IPS-18a (cell line): ENCODE results near the gene PLET1.
"Not testable (repeated sequence)": the region's sequence is repeated elsewhere in the genome, so short reads cannot be mapped to it uniquely, and the experiment has no call there.

ENCODE experiments used
- H3K27ac ChIP-seq: one replicate; pipeline ENCODE4 v1.5.1; 2013; ENCODE audit warnings: low read length
- H3K27me3 ChIP-seq: one replicate; pipeline ENCODE4 v1.6.1; 2013; ENCODE audit warnings: mild to moderate bottlenecking, low read length; ENCODE audit not compliant: control insufficient read depth, insufficient read depth
- H3K36me3 ChIP-seq: one replicate; pipeline ENCODE4 v1.6.1; 2013; ENCODE audit warnings: low read depth, low read length; ENCODE audit not compliant: control insufficient read depth
- H3K4me1 ChIP-seq: one replicate; pipeline ENCODE4 v1.6.1; 2013; ENCODE audit warnings: low read depth, low read length; ENCODE audit not compliant: control insufficient read depth
- H3K4me3 ChIP-seq: one replicate; pipeline ENCODE4 v1.5.1; 2013; ENCODE audit warnings: low read length
- H3K9ac ChIP-seq: one replicate; pipeline ENCODE4 v1.6.1; 2013; ENCODE audit warnings: mild to moderate bottlenecking, low read length, moderate library complexity
- H3K9me3 ChIP-seq: one replicate; pipeline ENCODE4 v1.6.1; 2013; ENCODE audit warnings: low read depth, low read length; ENCODE audit not compliant: control insufficient read depth

Gene PLET1

DNA sequence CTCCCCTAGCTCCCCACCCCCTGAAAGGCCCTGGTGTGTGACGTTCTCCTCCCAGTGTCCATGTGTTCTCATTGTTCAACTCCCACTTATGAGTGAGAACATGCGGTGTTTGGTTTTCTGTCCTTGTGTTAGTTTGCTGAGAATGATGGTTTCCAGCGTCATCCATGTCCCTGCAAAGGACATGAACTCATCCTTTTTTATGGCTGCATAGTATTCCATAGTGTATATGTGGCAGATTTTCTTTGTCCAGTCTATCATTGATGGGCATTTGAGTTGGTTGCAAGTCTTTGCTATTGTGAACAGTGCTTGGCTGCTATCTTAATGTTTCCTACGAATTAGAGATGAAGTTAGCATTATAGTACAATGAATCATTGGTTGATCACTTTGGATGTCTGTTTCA lies 61.6 kb downstream of the PLET1 start:
- H3K4me1 ChIP-seq, H3K27ac ChIP-seq, H3K4me3 ChIP-seq, H3K36me3 ChIP-seq, H3K27me3 ChIP-seq, H3K9ac ChIP-seq, H3K9me3 ChIP-seq: not testable (repeated sequence)
